ENCODE data around the gene ZNF727.
"Not testable (repeated sequence)": the region's sequence is repeated elsewhere in the genome, so short reads cannot be mapped to it uniquely, and the experiment has no call there.

The ZNF727 gene

DNA sequence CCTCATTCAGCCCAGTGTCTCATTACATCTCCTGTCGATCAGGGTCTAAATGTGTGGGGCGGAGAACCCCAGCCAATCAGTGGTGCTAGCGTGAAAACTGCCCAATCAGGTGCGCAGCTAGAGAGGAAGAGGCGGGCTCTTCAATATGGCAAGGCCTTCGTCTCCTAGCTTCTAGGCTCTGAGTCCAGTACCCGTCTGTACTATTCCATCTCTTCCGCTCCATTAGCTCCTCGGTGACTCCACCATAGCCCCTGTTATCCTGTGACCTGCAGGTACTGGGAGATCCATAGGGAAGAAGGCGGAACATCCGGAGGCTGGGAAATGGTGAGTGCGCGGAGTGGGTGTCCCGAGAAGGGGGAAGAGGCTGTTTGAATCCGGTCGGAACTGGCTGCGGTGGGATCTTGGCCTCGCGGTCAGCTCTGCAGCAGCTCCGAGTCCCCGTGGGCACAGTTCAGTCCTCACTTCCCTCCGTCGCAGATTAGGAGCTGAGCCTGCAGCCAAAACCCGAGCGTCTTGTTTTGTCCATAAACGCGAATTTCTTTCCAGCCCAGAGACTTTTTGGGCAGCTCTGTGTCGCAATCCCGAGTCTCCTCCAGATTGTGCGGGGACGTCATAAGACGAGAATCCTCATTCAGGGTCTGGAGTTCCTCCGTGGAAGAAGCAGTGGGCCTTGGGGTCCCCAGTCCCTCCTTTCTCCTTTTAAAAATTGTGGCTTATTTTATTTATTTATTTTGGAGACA lies at the start of gene ZNF727:
Gene ZNF727, plus strand, starts transcription at position 134 of the 740 bp plus-strand sequence. Its CDS starts 188 bp downstream, at position 322.
- no peak for DNase-seq

DNA sequence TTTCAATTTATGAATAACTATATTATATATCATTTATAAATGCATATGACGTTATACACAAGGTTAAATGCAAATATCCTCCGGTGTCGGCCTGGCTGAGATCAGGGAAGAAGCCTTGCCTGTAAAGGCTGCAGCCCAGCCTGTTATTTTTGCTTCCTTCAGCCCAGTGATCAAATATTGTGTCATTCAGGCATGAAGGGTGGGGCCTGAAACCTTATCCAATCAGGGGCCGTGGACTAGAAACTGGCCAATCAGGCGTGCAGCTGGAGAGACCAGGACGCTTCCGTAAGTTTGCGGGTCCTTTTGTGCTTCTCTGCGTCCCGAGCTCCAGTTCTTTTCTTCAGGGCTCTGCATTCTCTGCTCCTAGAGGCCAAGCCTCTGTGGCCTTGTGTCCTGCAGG lies 46.7 kb upstream of the ZNF727 start, which contains the start of gene ZNF722:
Gene ZNF722, plus strand, starts transcription at position 301 of the 400 bp plus-strand sequence. CDS start 113 bp downstream, outside the sequence.
- no peak for DNase-seq

DNA sequence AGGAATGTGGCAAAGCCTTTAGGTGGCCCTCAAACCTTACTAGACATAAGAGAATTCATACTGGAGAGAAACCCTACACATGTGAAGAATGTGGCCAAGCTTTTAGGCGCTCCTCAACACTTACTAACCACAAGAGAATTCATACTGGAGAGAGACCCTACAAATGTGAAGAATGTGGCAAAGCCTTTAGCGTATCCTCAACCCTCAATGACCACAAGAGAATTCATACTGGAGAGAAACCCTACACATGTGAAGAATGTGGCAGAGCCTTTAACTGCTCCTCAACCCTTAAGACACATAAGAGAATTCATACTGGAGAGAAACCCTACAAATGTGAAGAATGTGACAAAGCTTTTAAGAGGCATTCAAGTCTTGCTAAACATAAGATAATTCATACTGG lies 29.7 kb upstream of the ZNF727 start:
- DNase-seq = not testable (repeated sequence)

DNA sequence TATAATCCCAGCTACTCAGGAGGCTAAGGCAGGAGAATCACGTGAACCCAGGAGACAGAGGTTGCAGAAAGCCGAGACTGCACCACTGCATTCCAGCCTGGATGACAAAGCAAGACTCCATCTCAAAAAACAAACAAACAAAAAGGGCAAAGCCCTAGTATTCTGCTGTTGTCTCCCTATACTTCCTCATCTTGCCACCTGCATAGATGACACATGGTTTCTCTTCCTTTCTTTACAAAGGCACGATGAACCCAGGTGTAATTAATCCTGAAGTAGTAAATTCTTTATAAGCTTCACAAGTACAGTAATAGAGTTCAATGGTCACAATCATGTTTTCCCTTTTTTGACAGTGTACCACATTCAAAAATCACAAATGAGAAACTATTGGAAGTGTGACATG lies 9.8 kb upstream of the ZNF727 start:
- DNase-seq = no peak

- no peak for DNase-seq
Measured at GRCh38 chr7:64037095-64037494, 8.1 kb upstream of the ZNF727 start.

GRCh38 chr7:64046041-64046389 lies 781 bp downstream of the ZNF727 start:
- DNase-seq = no peak

DNA sequence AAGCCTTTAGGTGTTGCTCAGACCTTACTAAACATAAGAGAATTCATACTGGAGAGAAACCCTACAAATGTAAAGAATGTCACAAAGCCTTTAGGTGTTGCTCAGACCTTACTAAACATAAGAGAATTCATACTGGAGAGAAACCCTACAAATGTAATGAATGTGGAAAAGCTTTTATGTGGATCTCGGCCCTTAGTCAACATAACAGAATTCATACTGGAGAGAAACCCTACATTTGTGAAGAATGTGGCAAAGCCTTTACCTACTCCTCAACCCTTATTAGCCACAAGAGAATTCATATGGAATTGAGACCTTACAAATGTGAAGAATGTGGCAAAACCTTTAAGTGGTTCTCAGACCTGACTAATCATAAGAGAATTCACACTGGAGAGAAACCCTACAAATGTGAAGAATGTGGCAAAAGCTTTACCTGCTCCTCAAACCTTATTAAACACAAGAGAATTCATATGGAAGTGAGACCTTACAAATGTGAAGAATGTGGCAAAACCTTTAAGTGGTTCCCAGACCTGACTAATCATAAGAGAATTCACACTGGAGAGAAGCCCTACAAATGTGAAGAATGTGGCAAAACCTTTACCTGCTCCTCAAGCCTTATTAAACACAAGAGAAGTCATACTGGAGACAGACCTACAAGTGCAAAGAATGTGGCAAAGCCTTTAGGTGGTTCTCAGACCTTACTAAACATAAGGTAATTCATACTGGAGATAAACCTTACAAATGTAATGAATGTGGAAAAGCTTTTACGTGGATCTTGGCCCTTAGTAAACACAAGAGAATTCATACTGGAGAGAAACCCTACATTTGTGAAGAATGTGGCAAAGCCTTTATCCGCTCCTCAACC lies 32.8 kb downstream of the ZNF727 start:
- DNase-seq = not testable (repeated sequence)

- no peak for DNase-seq
Measured at GRCh38 chr7:64078699-64078994, 33.4 kb downstream of the ZNF727 start.

- DNase-seq = no peak
Measured at GRCh38 chr7:64087501-64087900, 42.3 kb downstream of the ZNF727 start.

DNA sequence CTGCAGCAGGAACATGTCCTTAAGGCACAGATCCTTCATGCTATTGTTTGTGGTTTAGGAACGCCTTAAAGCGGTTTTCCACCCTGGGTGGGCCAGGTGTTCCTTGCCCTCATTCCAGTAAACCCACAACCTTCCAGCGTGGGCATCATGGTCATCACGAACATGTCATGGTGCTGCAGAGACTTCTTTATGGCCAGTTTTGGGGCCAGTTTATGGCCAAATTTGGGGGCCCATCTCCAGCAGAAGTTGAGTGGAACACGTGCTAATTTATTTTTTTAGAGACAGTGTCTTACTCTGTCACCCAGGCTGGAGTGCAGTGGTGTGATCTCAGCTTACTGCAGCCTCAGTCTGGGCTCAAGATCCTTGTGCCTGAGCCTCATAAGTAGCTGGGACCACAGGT lies 43.6 kb downstream of the ZNF727 start:
- not testable (repeated sequence) for DNase-seq
